Endometrial microvascular endothelial cells (primary cell): ENCODE data around the gene GAK. TPM values are rescaled to one million over a fixed set of nuclear protein-coding genes. Genes with fewer than 3 reads are reported as not detected.
"Not testable (repeated sequence)": the region's sequence is repeated elsewhere in the genome, so short reads cannot be mapped to it uniquely, and the experiment has no call there.

Source experiments
- in situ Hi-C: cut with HindIII; loops from 2 replicates; pipeline ENCODE4 v1.10.0; 2017; ENCODE audit warnings: low sequenced_read_pairs, low pct_unique_long_range_greater_than_20kb; ENCODE audit errors: inconsistent ontology term
- total RNA-seq: library from RNA; depleted of rRNA; stranded (reverse); fragments of >200 nt; gene quantifications from one replicate; pipeline ENCODE4 v1.2.3, GENCODE V29; 2015; ENCODE audit errors: inconsistent ontology term

Gene GAK
- total RNA-seq, 1 donor from 2014 or later: 79.9 TPM

- in situ Hi-C loops: no loop called here
Observed at GRCh38 chr4:814312-814850, 117.7 kb downstream of the GAK start.

GRCh38 chr4:813900-814299 lies 118.2 kb downstream of the GAK start:
- in situ Hi-C loops: no loop called here

GRCh38 chr4:808860-809570 lies 123.1 kb downstream of the GAK start:
- in situ Hi-C loops: no loop called here

- in situ Hi-C loops: no loop called here
Observed at GRCh38 chr4:807792-808191, 124.3 kb downstream of the GAK start.

- in situ Hi-C loops: not testable (repeated sequence)
Observed at GRCh38 chr4:806979-807378, 125.1 kb downstream of the GAK start.

GRCh38 chr4:804804-805203 lies 127.3 kb downstream of the GAK start:
- in situ Hi-C loops: no loop called here

- in situ Hi-C loops: no loop called here
Observed at GRCh38 chr4:803884-804283, 128.2 kb downstream of the GAK start.

GRCh38 chr4:801436-802124 lies 130.5 kb downstream of the GAK start:
- in situ Hi-C loops: no loop called here

Other genes with a start within 250 kb of the GAK start
- 5.3 TPM for gene SLC49A3, start 243.2 kb downstream of the GAK start, total RNA-seq
- gene PCGF3, start 226.5 kb downstream of the GAK start, total RNA-seq: 42.6 TPM
- not detected for gene CPLX1, start 106.2 kb downstream of the GAK start, total RNA-seq
- 16.3 TPM for gene TMEM175, start 144 bp upstream of the GAK start, total RNA-seq
- 17.3 TPM for gene DGKQ, start 41.3 kb upstream of the GAK start, total RNA-seq
- gene IDUA, start 54.7 kb upstream of the GAK start, total RNA-seq: 3.0 TPM
- gene SLC26A1, start 61.1 kb upstream of the GAK start, total RNA-seq: not detected
- gene FGFRL1, start 79.3 kb upstream of the GAK start, total RNA-seq: 11.9 TPM
- 0.19 TPM for gene RNF212, start 181.2 kb upstream of the GAK start, total RNA-seq
- 3.3 TPM for gene SPON2, start 240.3 kb upstream of the GAK start, total RNA-seq